ENCODE results near the gene MR1.

Gene MR1

GRCh38 chr1:181012203-181012745, 21.5 kb upstream of the MR1 start:
- peaks cover 8% of the 10 kb centered on the region; the same call in 1 of the 2 replicates for H4K20me1 ChIP-seq (ENCODE audit: insufficient read depth)
- H3K27ac ChIP-seq = no peak overlapping the region
- H3K79me2 ChIP-seq (ENCODE audit: insufficient read depth, low read depth) = peaks cover 77% of the 10 kb centered on the region; the same call in 1 of the 2 replicates
- no peaks in the 10 kb centered on the region for H3K27me3 ChIP-seq (ENCODE audit: insufficient read depth, low read depth)
- H2AFZ ChIP-seq (ENCODE audit: low read depth) = no peak overlapping the region
- no peak overlapping the region for H3K9ac ChIP-seq
- no peaks in the 10 kb centered on the region for H3K4me1 ChIP-seq (ENCODE audit: low read depth, poor library complexity, severe bottlenecking)
- H3K4me2 ChIP-seq = no peak overlapping the region
- no peak for TF ChIP-seq CTCF (conservative IDR thresholded peaks at IDR 0.05; ENCODE audit: low read depth, low read length)
- no peaks in the 10 kb centered on the region for H3K36me3 ChIP-seq (ENCODE audit: insufficient read depth)
- H3K4me3 ChIP-seq (IDR thresholded peaks at IDR 0.05; ENCODE audit: insufficient read depth, low read depth, low read length) = no peak overlapping the region

GRCh38 chr1:181013144-181013543, 20.6 kb upstream of the MR1 start:
- Histone ChIP-seq H3K27ac (no peak overlapping the region), H2AFZ (ENCODE audit: low read depth) (no peak overlapping the region), H3K4me1 (ENCODE audit: low read depth, poor library complexity, severe bottlenecking) (no peaks in the 10 kb centered on the region), H4K20me1 (ENCODE audit: insufficient read depth) (peaks cover 4% of the 10 kb centered on the region; the same call in 1 of the 2 replicates), H3K36me3 (ENCODE audit: insufficient read depth) (no peaks in the 10 kb centered on the region), H3K9ac (no peak overlapping the region), H3K4me3 (IDR thresholded peaks at IDR 0.05; ENCODE audit: insufficient read depth, low read depth, low read length) (no peak overlapping the region), H3K4me2 (no peak overlapping the region), H3K27me3 (ENCODE audit: insufficient read depth, low read depth) (no peaks in the 10 kb centered on the region), H3K79me2 (ENCODE audit: insufficient read depth, low read depth) (peaks cover 79% of the 10 kb centered on the region; the same call in 1 of the 2 replicates)
- TF ChIP-seq CTCF (conservative IDR thresholded peaks at IDR 0.05; ENCODE audit: low read depth, low read length) = no peak

- H3K4me2 ChIP-seq = no peak overlapping the region
- H3K4me3 ChIP-seq (IDR thresholded peaks at IDR 0.05; ENCODE audit: insufficient read depth, low read depth, low read length) = no peak overlapping the region
- no peaks in the 10 kb centered on the region for H3K27me3 ChIP-seq (ENCODE audit: insufficient read depth, low read depth)
- TF ChIP-seq CTCF (conservative IDR thresholded peaks at IDR 0.05; ENCODE audit: low read depth, low read length) = no peak
- H3K9ac ChIP-seq = no peak overlapping the region
- H3K27ac ChIP-seq = no peak overlapping the region
- peaks cover 11% of the 10 kb centered on the region for H3K4me1 ChIP-seq (ENCODE audit: low read depth, poor library complexity, severe bottlenecking)
- no peaks in the 10 kb centered on the region for H3K36me3 ChIP-seq (ENCODE audit: insufficient read depth)
- peaks cover 82% of the 10 kb centered on the region; the same call in 1 of the 2 replicates for H3K79me2 ChIP-seq (ENCODE audit: insufficient read depth, low read depth)
- H2AFZ ChIP-seq (ENCODE audit: low read depth) = no peak overlapping the region
- no peaks in the 10 kb centered on the region; the same call in 1 of the 2 replicates for H4K20me1 ChIP-seq (ENCODE audit: insufficient read depth)
Measured at GRCh38 chr1:181014477-181015250, 19.1 kb upstream of the MR1 start.

- Histone ChIP-seq H3K4me1 (ENCODE audit: low read depth, poor library complexity, severe bottlenecking) (peaks cover 14% of the 10 kb centered on the region), H4K20me1 (ENCODE audit: insufficient read depth) (no peaks in the 10 kb centered on the region; the same call in 1 of the 2 replicates), H3K4me3 (IDR thresholded peaks at IDR 0.05; ENCODE audit: insufficient read depth, low read depth, low read length) (no peak overlapping the region), H3K27me3 (ENCODE audit: insufficient read depth, low read depth) (no peaks in the 10 kb centered on the region), H3K4me2 (no peak overlapping the region), H3K9ac (no peak overlapping the region), H3K27ac (no peak overlapping the region), H3K79me2 (ENCODE audit: insufficient read depth, low read depth) (peaks cover 87% of the 10 kb centered on the region), H3K36me3 (ENCODE audit: insufficient read depth) (no peaks in the 10 kb centered on the region), H2AFZ (ENCODE audit: low read depth) (no peak overlapping the region)
- no peak for TF ChIP-seq CTCF (conservative IDR thresholded peaks at IDR 0.05; ENCODE audit: low read depth, low read length)
Measured at GRCh38 chr1:181015251-181015615, 18.6 kb upstream of the MR1 start.
